GM12878 (cell line): ENCODE measurements around the gene VGLL4. TPM values are rescaled to one million over a fixed set of nuclear protein-coding genes. Genes with fewer than 3 reads are reported as not detected.

Source experiments
- ATAC-seq: fragments of 200-7000 bp; cut with Tn5 transposase; 3 replicates; pipeline ENCODE4 v1.9.1; 2020; ENCODE audit warnings: mild to moderate bottlenecking, moderate library complexity
- BruUV-seq: library from RNA; stranded (reverse); fragments of 400-500 nt; replicated peaks from 2 replicates; lab custom pipeline; 2021; lab: Mats Ljungman, UMichigan
- CTCF ChIA-PET: fragments of 300-600 bp; sonication (Branson Sonifier 250); formaldehyde crosslinking; extraction: SDS; loops from one replicate; lab custom pipeline; 2021; ENCODE audit warnings: inconsistent platforms; lab: Yijun Ruan, JAX
- POLR2A ChIA-PET: fragments of 350-600 bp; formaldehyde crosslinking; extraction: SDS; loops from one replicate; lab custom pipeline; 2021; ENCODE audit warnings: inconsistent platforms; lab: Charles Lee
- RAD21 ChIA-PET: fragments of 300-600 bp; sonication (Branson Sonifier 250); formaldehyde crosslinking; loops from one replicate; lab custom pipeline; 2023; ENCODE audit warnings: antibody characterized with exemption; ENCODE audit not compliant: unreplicated experiment; lab: Charles Lee
- SMC1A ChIA-PET: fragments of 300-600 bp; sonication (Branson Sonifier 250); formaldehyde crosslinking; loops from one replicate; lab custom pipeline; 2023; ENCODE audit not compliant: unreplicated experiment, uncharacterized antibody; lab: Charles Lee
- DNase-seq: peaks from one replicate; pipeline ENCODE4 v3.0.0-alpha.2; 2011; ENCODE audit warnings: low read depth, low spot score
- FAIRE-seq: peaks from 3 replicates; lab custom pipeline; 2011; peaks lifted over from hg19 to GRCh38; lab: Jason Lieb, UNC
- H2AFZ ChIP-seq: 2 replicates; pipeline ENCODE4 v1.6.0; 2011; ENCODE audit warnings: low read depth, low read length, control low read depth; ENCODE audit not compliant: control insufficient read depth
- H3K27ac ChIP-seq: 2 replicates; pipeline ENCODE4 v1.5.1; 2011; ENCODE audit warnings: control low read depth; ENCODE audit not compliant: control insufficient read depth, insufficient read depth
- H3K27me3 ChIP-seq, 2 experiments: replicated peaks in 1 of 2; 2 replicates each; pipeline versions ENCODE4 v1.6.0 to v1.6.1; 2011; ENCODE audit warnings: low read length in 1 of 2; ENCODE audit not compliant: control insufficient read depth in 2 of 2, insufficient read depth in 2 of 2
- H3K36me3 ChIP-seq, 2 experiments: 2 replicates each; pipeline ENCODE4 v1.5.1; 2011; ENCODE audit warnings: low read length in 1 of 2; ENCODE audit not compliant: control insufficient read depth in 2 of 2, insufficient read depth in 2 of 2
- H3K4me1 ChIP-seq: 2 replicates; pipeline ENCODE4 v1.6.1; 2011; ENCODE audit warnings: mild to moderate bottlenecking, low read length, moderate library complexity, mixed read lengths; ENCODE audit not compliant: control insufficient read depth, insufficient read depth
- H3K4me2 ChIP-seq: 2 replicates; pipeline ENCODE4 v1.6.0; 2011; ENCODE audit warnings: control low read depth; ENCODE audit not compliant: control insufficient read depth, insufficient read depth
- H3K4me3 ChIP-seq: fragments of 200-600 bp; sonication (generic); 2 replicates; pipeline ENCODE4 v1.5.1; 2016
- H3K79me2 ChIP-seq: 2 replicates; pipeline ENCODE4 v1.6.0; 2011; ENCODE audit warnings: low read length; ENCODE audit not compliant: control insufficient read depth, insufficient read depth
- H3K9ac ChIP-seq: 2 replicates; pipeline ENCODE4 v1.8.0; 2011; ENCODE audit warnings: low read length, control low read depth, mixed read lengths; ENCODE audit not compliant: control insufficient read depth, insufficient read depth
- H3K9me3 ChIP-seq: replicated peaks from 3 replicates; pipeline ENCODE4 v1.5.1; 2011; ENCODE audit warnings: mild to moderate bottlenecking, low read length; ENCODE audit not compliant: control insufficient read depth, insufficient read depth
- H4K20me1 ChIP-seq: 2 replicates; pipeline ENCODE4 v1.6.0; 2011; ENCODE audit not compliant: control insufficient read depth, insufficient read depth
- CBFB ChIP-seq: IDR thresholded peaks from 2 replicates; pipeline ENCODE4 v1.6.1; 2016; ENCODE audit warnings: antibody characterized with exemption, low read depth
- CEBPB ChIP-seq, 2 experiments: fragments of 150-350 bp in 1 of 2; IDR thresholded peaks; 2 replicates each; pipeline ENCODE4 v1.6.1; 2012 to 2014; ENCODE audit warnings: low read depth in 2 of 2, low read length in 2 of 2, borderline replicate concordance in 1 of 2, inconsistent platforms in 1 of 2
- CREB1 ChIP-seq: IDR thresholded peaks from 2 replicates; pipeline ENCODE4 v1.6.1; 2012; ENCODE audit warnings: low read depth, mild to moderate bottlenecking, inconsistent platforms
- E2F4 ChIP-seq: IDR thresholded peaks from 2 replicates; pipeline ENCODE4 v1.6.1; 2012; ENCODE audit warnings: low read depth, low read length, improper control_type of control experiment
- EZH2 ChIP-seq: IDR thresholded peaks from 2 replicates; pipeline ENCODE4 v1.6.1; 2012; ENCODE audit warnings: low read depth, mild to moderate bottlenecking, control low read depth, inconsistent platforms, low read length, borderline replicate concordance; ENCODE audit not compliant: control insufficient read depth
- JUND ChIP-seq: IDR thresholded peaks from 2 replicates; pipeline ENCODE4 v1.6.1; 2012; ENCODE audit warnings: low read depth, mild to moderate bottlenecking, low read length, improper control_type of control experiment, moderate library complexity
- PBX3 ChIP-seq: IDR thresholded peaks from 2 replicates; pipeline ENCODE4 v1.6.1; 2011; ENCODE audit warnings: mild to moderate bottlenecking, low read depth, low read length, moderate library complexity; ENCODE audit not compliant: insufficient replicate concordance
- POLR2A ChIP-seq: IDR thresholded peaks from 2 replicates; pipeline ENCODE4 v1.6.1; 2011; ENCODE audit warnings: low read depth, mild to moderate bottlenecking, low read length
- RAD21 ChIP-seq: IDR thresholded peaks from 2 replicates; pipeline ENCODE4 v1.6.1; 2011; ENCODE audit warnings: mild to moderate bottlenecking, low read depth, low read length, moderate library complexity; ENCODE audit not compliant: insufficient read depth
- RUNX3 ChIP-seq: IDR thresholded peaks from 2 replicates; pipeline ENCODE4 v1.6.1; 2012; ENCODE audit warnings: low read length, inconsistent platforms
- SUPT20H ChIP-seq: IDR thresholded peaks from 2 replicates; pipeline ENCODE4 v1.6.1; 2011; ENCODE audit warnings: low read depth, mild to moderate bottlenecking, low read length, moderate library complexity, borderline replicate concordance; ENCODE audit not compliant: control insufficient read depth
- YBX1 ChIP-seq: fragments of 450-650 bp; IDR thresholded peaks from 2 replicates; pipeline ENCODE4 v1.6.1; 2016; ENCODE audit warnings: antibody characterized with exemption
- ZNF687 ChIP-seq: fragments of 450-650 bp; IDR thresholded peaks from 2 replicates; pipeline ENCODE4 v1.6.1; 2017; ENCODE audit warnings: mild to moderate bottlenecking, moderate library complexity
- WGBS: methylation state at CpG from one replicate; pipeline ENCODE4 v1.1.6; 2016; ENCODE audit warnings: low lambda C conversion rate; ENCODE audit not compliant: insufficient replicate concordance, insufficient coverage; ENCODE audit errors: missing lambda C conversion rate; 5-methylcytosine and 5-hydroxymethylcytosine counted together
- in situ Hi-C: fragments of 300-500 bp; cut with MboI; formaldehyde crosslinking; loops from 9 replicates; pipeline ENCODE4 v1.14.3; 2018; ENCODE audit warnings: mixed read lengths
- intact Hi-C: fragments of 100-400 bp; cut with micrococcal nuclease; formaldehyde crosslinking; loops from one replicate; pipeline ENCODE4 v1.14.2; 2022; ENCODE audit not compliant: unreplicated experiment
- polyA plus RNA-seq, 11 experiments: library from polyadenylated mRNA; depleted of rRNA in 4 of 11; unstranded in 6 of 11; stranded (reverse) in 5 of 11; fragments of >200 nt; fragmentation: Nextera tagmentation in 4 of 11; fragmentation: Illumina TruSeq in 1 of 11; extraction: Ambion mirVana in 4 of 11; extraction: Trizol in 1 of 11; gene quantifications; 1 replicate in 1 of 11; 2 replicates in 10 of 11; pipeline versions ENCODE4 v1.2.1 to v1.2.3, GENCODE V29; 2011 to 2016; ENCODE audit warnings: inconsistent platforms in 2 of 11, missing spikeins in 2 of 11, low read depth in 1 of 11
- total RNA-seq, 4 experiments: library from RNA; depleted of rRNA in 3 of 4; stranded (reverse); fragments of >200 nt in 3 of 4; fragmentation: Illumina TruSeq in 1 of 4; extraction: Trizol in 1 of 4; gene quantifications; 2 replicates each; pipeline versions ENCODE4 v1.2.1 to v1.2.3, GENCODE V29; 2013 to 2021
- TF ChIP-seq, protein P1 (sequence below): IDR thresholded peaks from 2 replicates; pipeline ENCODE4 v1.6.1; 2011; ENCODE audit warnings: borderline replicate concordance, low read depth, mild to moderate bottlenecking, moderate library complexity, low read length; ENCODE audit not compliant: insufficient read depth, poor library complexity, severe bottlenecking

Gene VGLL4
- total and polyA plus RNA-seq, 10 of the 15 experiments (the other 5 are each of a cell fraction or from before 2014, with no cell fraction given) = 0.44 to 38.1 (median 16.1) TPM

- TF ChIP-seq PBX3 (no peak), POLR2A (no peak), E2F4 (no peak)
Measured at GRCh38 chr3:11610700-11611275, 32.9 kb downstream of the VGLL4 start (continued).

GRCh38 chr3:11610044-11610671 lies 33.6 kb downstream of the VGLL4 start:
- no peaks in the 10 kb centered on the region for H3K9me3 ChIP-seq
- RAD21 ChIA-PET = no interaction called here
- H3K4me3 ChIP-seq = no peak overlapping the region
- peaks cover 2% of the 10 kb centered on the region for H4K20me1 ChIP-seq
- no peaks in the 10 kb centered on the region for H3K4me1 ChIP-seq
- FAIRE-seq = no peak
- H3K27me3 ChIP-seq = no peaks in the 10 kb centered on the region
- intact Hi-C loops = no loop called here
- H2AFZ ChIP-seq = no peak overlapping the region
- no peak overlapping the region for H3K27ac ChIP-seq
- peaks cover 73% of the 10 kb centered on the region for H3K79me2 ChIP-seq
- no peak overlapping the region for H3K9ac ChIP-seq
- BruUV-seq = no TSS peak
- no peak overlapping the region for H3K4me2 ChIP-seq
- SMC1A ChIA-PET = no interaction called here
- no peak for DNase-seq
- no peak for ATAC-seq
- WGBS = 89% methylated on average over 23 of the region's 23 CpGs
- CTCF ChIA-PET = interaction anchor here (2.1 kb wide), 1 partner anchor 28 kb away, joined by 5 read pairs; no protein-coding TSS in a partner anchor
- POLR2A ChIA-PET = no interaction called here
- peaks cover 3 to 9% of the 10 kb centered on the region in 2 experiments; a peak in 3 of 4 replicates for H3K36me3 ChIP-seq
- in situ Hi-C loops = no loop called here
- TF ChIP-seq CBFB (no peak), CREB1 (no peak), SUPT20H (no peak), YBX1 (no peak), EZH2 (no peak), CEBPB (IDR thresholded peaks at IDR 0.05; ENCODE audit: borderline replicate concordance in 1 of 2, low read depth in 2 of 2, low read length in 2 of 2) (no peak), RUNX3 (no peak), JUND (no peak), ZNF687 (no peak), RAD21 (no peak)
- TF ChIP-seq, protein P1, sequence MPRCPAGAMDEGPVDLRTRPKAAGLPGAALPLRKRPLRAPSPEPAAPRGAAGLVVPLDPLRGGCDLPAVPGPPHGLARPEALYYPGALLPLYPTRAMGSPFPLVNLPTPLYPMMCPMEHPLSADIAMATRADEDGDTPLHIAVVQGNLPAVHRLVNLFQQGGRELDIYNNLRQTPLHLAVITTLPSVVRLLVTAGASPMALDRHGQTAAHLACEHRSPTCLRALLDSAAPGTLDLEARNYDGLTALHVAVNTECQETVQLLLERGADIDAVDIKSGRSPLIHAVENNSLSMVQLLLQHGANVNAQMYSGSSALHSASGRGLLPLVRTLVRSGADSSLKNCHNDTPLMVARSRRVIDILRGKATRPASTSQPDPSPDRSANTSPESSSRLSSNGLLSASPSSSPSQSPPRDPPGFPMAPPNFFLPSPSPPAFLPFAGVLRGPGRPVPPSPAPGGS = no peak
